MM.1S (cell line): ENCODE results near the gene BRME1.

ENCODE experiments used
- DNase-seq: peaks from one replicate; pipeline ENCODE4 v3.0.0-alpha.2; 2015
- H2AFZ ChIP-seq: fragments of 300-600 bp; sonication (generic); 2 replicates; pipeline ENCODE4 v1.6.0; 2016; ENCODE audit warnings: antibody characterized with exemption, low read length
- H3F3A ChIP-seq: fragments of 300-600 bp; sonication (generic); 2 replicates; pipeline ENCODE4 v1.6.1; 2016; ENCODE audit warnings: mild to moderate bottlenecking, antibody characterized with exemption, low read length, moderate library complexity, mixed read lengths; ENCODE audit not compliant: insufficient read depth
- H3K27ac ChIP-seq: fragments of 300-600 bp; sonication (generic); 2 replicates; pipeline ENCODE4 v1.5.1; 2016; ENCODE audit warnings: mild to moderate bottlenecking, low read length
- H3K27me3 ChIP-seq: fragments of 300-600 bp; sonication (generic); replicated peaks from 2 replicates; pipeline ENCODE4 v1.6.0; 2016; ENCODE audit warnings: low read length; ENCODE audit not compliant: insufficient read depth
- H3K36me3 ChIP-seq: fragments of 300-600 bp; sonication (generic); replicated peaks from 2 replicates; pipeline ENCODE4 v1.6.1; 2016; ENCODE audit warnings: mild to moderate bottlenecking, low read length, mixed read lengths; ENCODE audit not compliant: insufficient read depth
- H3K4me1 ChIP-seq: fragments of 300-600 bp; sonication (generic); 2 replicates; pipeline ENCODE4 v1.6.1; 2016; ENCODE audit warnings: low read length, mixed read lengths
- H3K4me2 ChIP-seq: fragments of 300-600 bp; sonication (generic); 2 replicates; pipeline ENCODE4 v1.6.0; 2016; ENCODE audit warnings: low read depth, low read length
- H3K4me3 ChIP-seq: fragments of 300-600 bp; sonication (generic); 2 replicates; pipeline ENCODE4 v1.5.1; 2016; ENCODE audit warnings: low read length, mixed read lengths
- H3K79me2 ChIP-seq: fragments of 300-600 bp; sonication (generic); 2 replicates; pipeline ENCODE4 v1.6.1; 2016; ENCODE audit warnings: mixed run types, low read length, mixed read lengths
- H3K9ac ChIP-seq: fragments of 300-600 bp; sonication (generic); 2 replicates; pipeline ENCODE4 v1.6.1; 2016; ENCODE audit warnings: low read length, mixed read lengths
- H3K9me2 ChIP-seq: fragments of 300-600 bp; sonication (generic); replicated peaks from 2 replicates; pipeline ENCODE4 v1.6.1; 2016; ENCODE audit warnings: mild to moderate bottlenecking, low read length, mixed read lengths; ENCODE audit not compliant: insufficient read depth
- H3K9me3 ChIP-seq: fragments of 300-600 bp; sonication (generic); replicated peaks from 2 replicates; pipeline ENCODE4 v1.6.1; 2016; ENCODE audit warnings: mild to moderate bottlenecking, low read length, mixed read lengths; ENCODE audit not compliant: insufficient read depth
- H4K20me1 ChIP-seq: fragments of 300-600 bp; sonication (generic); 2 replicates; pipeline ENCODE4 v1.6.1; 2016; ENCODE audit warnings: mild to moderate bottlenecking, low read length, moderate library complexity, mixed read lengths; ENCODE audit not compliant: insufficient read depth
- EZH2 ChIP-seq: fragments of 300-600 bp; sonication (generic); optimal IDR thresholded peaks from 2 replicates; pipeline ENCODE3; 2017; ENCODE audit warnings: low read depth, mild to moderate bottlenecking, antibody characterized with exemption, low read length, mixed read lengths
- EZH2phosphoT487 ChIP-seq: fragments of 300-600 bp; sonication (generic); IDR thresholded peaks from 2 replicates; pipeline ENCODE4 v1.6.1; 2018; ENCODE audit warnings: antibody characterized with exemption, low read length
- TF ChIP-seq, protein P1 (sequence below): fragments of 300-600 bp; sonication (generic); IDR thresholded peaks from 2 replicates; pipeline ENCODE4 v1.5.1; 2016; ENCODE audit warnings: antibody characterized with exemption, low read length, mixed read lengths

BRME1 gene

GRCh38 chr19:13870873-13871272 lies 35.0 kb downstream of the BRME1 start:
- no peaks in the 10 kb centered on the region for H3K9me2 ChIP-seq
- no peaks in the 10 kb centered on the region for H4K20me1 ChIP-seq
- no peak for DNase-seq
- TF ChIP-seq EZH2phosphoT487 (no peak), EZH2 (no peak)
- TF ChIP-seq, protein P1, sequence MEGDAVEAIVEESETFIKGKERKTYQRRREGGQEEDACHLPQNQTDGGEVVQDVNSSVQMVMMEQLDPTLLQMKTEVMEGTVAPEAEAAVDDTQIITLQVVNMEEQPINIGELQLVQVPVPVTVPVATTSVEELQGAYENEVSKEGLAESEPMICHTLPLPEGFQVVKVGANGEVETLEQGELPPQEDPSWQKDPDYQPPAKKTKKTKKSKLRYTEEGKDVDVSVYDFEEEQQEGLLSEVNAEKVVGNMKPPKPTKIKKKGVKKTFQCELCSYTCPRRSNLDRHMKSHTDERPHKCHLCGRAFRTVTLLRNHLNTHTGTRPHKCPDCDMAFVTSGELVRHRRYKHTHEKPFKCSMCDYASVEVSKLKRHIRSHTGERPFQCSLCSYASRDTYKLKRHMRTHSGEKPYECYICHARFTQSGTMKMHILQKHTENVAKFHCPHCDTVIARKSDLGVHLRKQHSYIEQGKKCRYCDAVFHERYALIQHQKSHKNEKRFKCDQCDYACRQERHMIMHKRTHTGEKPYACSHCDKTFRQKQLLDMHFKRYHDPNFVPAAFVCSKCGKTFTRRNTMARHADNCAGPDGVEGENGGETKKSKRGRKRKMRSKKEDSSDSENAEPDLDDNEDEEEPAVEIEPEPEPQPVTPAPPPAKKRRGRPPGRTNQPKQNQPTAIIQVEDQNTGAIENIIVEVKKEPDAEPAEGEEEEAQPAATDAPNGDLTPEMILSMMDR = no peak
- no peak overlapping the region for H3K4me2 ChIP-seq
- no peak overlapping the region for H3K9ac ChIP-seq
- no peaks in the 10 kb centered on the region for H3F3A ChIP-seq
- no peaks in the 10 kb centered on the region for H3K36me3 ChIP-seq
- no peaks in the 10 kb centered on the region for H3K4me1 ChIP-seq
- H3K79me2 ChIP-seq = no peaks in the 10 kb centered on the region
- H3K27ac ChIP-seq = no peak overlapping the region
- H3K9me3 ChIP-seq = no peaks in the 10 kb centered on the region
- no peak overlapping the region for H2AFZ ChIP-seq
- H3K27me3 ChIP-seq = peaks cover 87% of the 10 kb centered on the region
- H3K4me3 ChIP-seq = no peak overlapping the region

DNA sequence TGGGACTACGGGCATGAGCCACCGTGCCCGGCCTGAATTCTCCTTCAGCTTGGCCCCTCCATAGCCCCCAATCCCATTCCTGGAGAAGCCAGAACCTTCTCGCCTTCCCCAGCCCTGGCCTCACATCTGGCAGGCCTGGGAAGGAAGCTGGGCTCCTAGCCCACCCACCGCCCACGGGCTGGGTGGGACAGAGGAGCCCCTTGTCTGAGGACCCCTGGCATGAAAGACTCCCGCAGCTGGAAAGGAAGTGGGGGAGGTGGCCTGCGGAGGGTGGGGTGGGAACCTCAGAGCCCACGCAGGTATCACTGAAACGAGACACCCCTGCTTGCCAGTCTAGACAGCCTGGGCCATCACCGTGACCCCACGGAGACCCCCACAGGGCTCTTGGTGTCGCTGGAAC lies 36.6 kb downstream of the BRME1 start:
- H3K9me2 ChIP-seq = no peaks in the 10 kb centered on the region
- no peaks in the 10 kb centered on the region for H3K4me1 ChIP-seq
- DNase-seq = no peak
- no peaks in the 10 kb centered on the region for H3K36me3 ChIP-seq
- H3F3A ChIP-seq = no peaks in the 10 kb centered on the region
- no peak for TF ChIP-seq EZH2phosphoT487
- TF ChIP-seq, protein P1 = no peak
- TF ChIP-seq EZH2 = no peak
- H2AFZ ChIP-seq = no peak overlapping the region
- H4K20me1 ChIP-seq = no peaks in the 10 kb centered on the region
- no peak overlapping the region for H3K9ac ChIP-seq
- no peak overlapping the region for H3K27ac ChIP-seq
- H3K4me3 ChIP-seq = no peak overlapping the region
- H3K27me3 ChIP-seq = peaks cover 80% of the 10 kb centered on the region
- H3K4me2 ChIP-seq = no peak overlapping the region
- H3K79me2 ChIP-seq = no peaks in the 10 kb centered on the region
- H3K9me3 ChIP-seq = no peaks in the 10 kb centered on the region

GRCh38 chr19:13868663-13869062 lies 37.3 kb downstream of the BRME1 start:
- peaks cover 83% of the 10 kb centered on the region for H3K27me3 ChIP-seq
- no peaks in the 10 kb centered on the region for H3K4me1 ChIP-seq
- H3F3A ChIP-seq = no peaks in the 10 kb centered on the region
- H2AFZ ChIP-seq = no peak overlapping the region
- no peaks in the 10 kb centered on the region for H3K79me2 ChIP-seq
- H3K9ac ChIP-seq = no peak overlapping the region
- H3K4me2 ChIP-seq = no peak overlapping the region
- H3K36me3 ChIP-seq = no peaks in the 10 kb centered on the region
- H3K9me2 ChIP-seq = no peaks in the 10 kb centered on the region
- H4K20me1 ChIP-seq = no peaks in the 10 kb centered on the region
- no peak overlapping the region for H3K4me3 ChIP-seq
- TF ChIP-seq EZH2phosphoT487 = no peak
- no peak for TF ChIP-seq EZH2
- TF ChIP-seq, protein P1 = no peak
- no peak overlapping the region for H3K27ac ChIP-seq
- H3K9me3 ChIP-seq = no peaks in the 10 kb centered on the region
- no peak for DNase-seq
